Measurements from ENCODE around the gene HNRNPH2. TPM values are rescaled to one million over a fixed set of nuclear protein-coding genes. Genes with fewer than 3 reads are reported as not detected.

Gene HNRNPH2
- total RNA-seq, 1 experiment from 2014 or later: 72.9 TPM

GRCh38 chrX:101411984-101412383 lies 4.0 kb downstream of the HNRNPH2 start:
- POLR2A ChIA-PET (ENCODE audit: unreplicated experiment): no interaction called here
- Histone ChIP-seq H2AFZ (no peak overlapping the region), H3K79me2 (ENCODE audit: low read depth) (peaks cover 48% of the 10 kb centered on the region), H3K4me1 (replicated peaks; ENCODE audit: insufficient read depth) (peaks cover 20% of the 10 kb centered on the region), H3K27ac (no peak overlapping the region), H3K36me3 (ENCODE audit: low read depth) (peaks cover 6% of the 10 kb centered on the region; the same call in 1 of the 2 replicates), H3K9me3 (ENCODE audit: insufficient read depth, low read depth) (no peaks in the 10 kb centered on the region), H3K27me3 (ENCODE audit: insufficient read depth, low read depth) (no peaks in the 10 kb centered on the region), H3K4me3 (no peak overlapping the region), H3K4me2 (no peak overlapping the region), H3K9me2 (ENCODE audit: insufficient read depth) (no peaks in the 10 kb centered on the region), H4K20me1 (ENCODE audit: insufficient read depth) (peaks cover 16% of the 10 kb centered on the region), H3F3A (ENCODE audit: insufficient read depth, low read depth) (peaks cover 11% of the 10 kb centered on the region)
- TF ChIP-seq EZH2 (IDR thresholded peaks at IDR 0.05; ENCODE audit: low read depth): no peak
- TF ChIP-seq, protein P1, sequence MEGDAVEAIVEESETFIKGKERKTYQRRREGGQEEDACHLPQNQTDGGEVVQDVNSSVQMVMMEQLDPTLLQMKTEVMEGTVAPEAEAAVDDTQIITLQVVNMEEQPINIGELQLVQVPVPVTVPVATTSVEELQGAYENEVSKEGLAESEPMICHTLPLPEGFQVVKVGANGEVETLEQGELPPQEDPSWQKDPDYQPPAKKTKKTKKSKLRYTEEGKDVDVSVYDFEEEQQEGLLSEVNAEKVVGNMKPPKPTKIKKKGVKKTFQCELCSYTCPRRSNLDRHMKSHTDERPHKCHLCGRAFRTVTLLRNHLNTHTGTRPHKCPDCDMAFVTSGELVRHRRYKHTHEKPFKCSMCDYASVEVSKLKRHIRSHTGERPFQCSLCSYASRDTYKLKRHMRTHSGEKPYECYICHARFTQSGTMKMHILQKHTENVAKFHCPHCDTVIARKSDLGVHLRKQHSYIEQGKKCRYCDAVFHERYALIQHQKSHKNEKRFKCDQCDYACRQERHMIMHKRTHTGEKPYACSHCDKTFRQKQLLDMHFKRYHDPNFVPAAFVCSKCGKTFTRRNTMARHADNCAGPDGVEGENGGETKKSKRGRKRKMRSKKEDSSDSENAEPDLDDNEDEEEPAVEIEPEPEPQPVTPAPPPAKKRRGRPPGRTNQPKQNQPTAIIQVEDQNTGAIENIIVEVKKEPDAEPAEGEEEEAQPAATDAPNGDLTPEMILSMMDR (conservative IDR thresholded peaks at IDR 0.05): no peak
- BruUV-seq (replicated peaks): no TSS peak
- CTCF ChIA-PET: no interaction called here
- no peak for DNase-seq
- intact Hi-C loops (cut with micrococcal nuclease; ENCODE audit: unreplicated experiment): loop anchor here (10.0 kb wide), 1 partner anchor 673 kb away; no protein-coding TSS in a partner anchor

DNA sequence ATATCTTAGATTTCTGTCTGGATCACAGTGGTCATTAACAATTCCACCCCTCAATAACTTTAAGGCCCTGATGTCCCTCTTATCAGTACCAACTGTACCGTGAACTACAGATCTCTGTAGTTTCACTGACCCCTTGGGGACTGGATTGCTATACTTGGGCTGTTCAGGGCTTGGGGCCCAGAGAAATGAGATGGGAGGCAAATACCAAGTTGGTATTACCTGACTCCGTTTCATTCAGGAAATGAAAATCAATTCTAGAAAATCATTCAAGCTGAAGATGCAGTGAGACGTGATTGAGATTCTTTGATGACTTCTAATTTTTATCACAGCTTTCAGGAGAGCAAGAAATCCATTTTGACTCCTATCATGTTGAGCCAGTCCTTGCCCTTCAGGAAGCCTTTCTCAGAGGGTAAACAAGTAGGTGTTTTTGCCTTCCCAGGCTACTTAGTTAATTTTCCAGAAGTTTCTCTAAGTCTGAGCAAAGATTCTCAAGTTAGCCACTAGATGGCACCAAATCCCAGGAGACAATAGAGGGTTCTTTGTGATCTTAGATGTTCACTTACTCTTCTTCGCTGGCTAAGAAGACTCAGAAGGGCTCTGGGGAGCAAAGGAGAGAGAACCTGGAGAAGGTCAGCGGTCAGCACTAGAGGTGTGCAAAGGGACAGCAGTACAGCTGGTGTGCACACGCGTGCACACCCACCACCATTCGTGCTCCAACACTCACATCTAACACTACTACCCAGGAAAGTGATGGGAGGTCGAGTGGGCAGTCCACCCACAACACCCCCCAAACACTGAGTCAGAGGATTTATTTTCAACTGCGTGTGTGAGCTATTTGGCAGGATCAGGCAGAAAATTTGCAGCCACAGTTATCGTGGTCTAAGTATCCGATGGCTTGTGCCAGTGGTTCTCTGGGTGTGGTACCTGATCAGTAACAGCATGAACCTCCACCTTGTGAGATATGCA lies 7.4 kb downstream of the HNRNPH2 start:
- ChIA-PET CTCF (interaction anchor here (0.7 kb wide), 1 partner anchor 1486 kb away, joined by 19 read pairs; no protein-coding TSS in a partner anchor), POLR2A (ENCODE audit: unreplicated experiment) (no interaction called here)
- H3K79me2 ChIP-seq (ENCODE audit: low read depth): peaks cover 20% of the 10 kb centered on the region
- H3K4me3 ChIP-seq: no peak overlapping the region
- no TSS peak for BruUV-seq (replicated peaks)
- no peaks in the 10 kb centered on the region for H3K9me2 ChIP-seq (ENCODE audit: insufficient read depth)
- H3K4me2 ChIP-seq: no peak overlapping the region
- H4K20me1 ChIP-seq (ENCODE audit: insufficient read depth): peaks cover 16% of the 10 kb centered on the region; the same call in 1 of the 2 replicates
- H3F3A ChIP-seq (ENCODE audit: insufficient read depth, low read depth): peaks cover 5% of the 10 kb centered on the region
- H2AFZ ChIP-seq: no peak overlapping the region
- TF ChIP-seq EZH2 (IDR thresholded peaks at IDR 0.05; ENCODE audit: low read depth): no peak
- TF ChIP-seq, protein P1 (conservative IDR thresholded peaks at IDR 0.05): peak; percentile 79
- DNase-seq: peak in 1 of 2 experiments; percentile 16
- intact Hi-C loops (cut with micrococcal nuclease; ENCODE audit: unreplicated experiment): loop anchor here (2.0 to 10.0 kb wide), 3 partner anchors 182 to 669 kb away; no protein-coding TSS in a partner anchor
- no peaks in the 10 kb centered on the region for H3K27me3 ChIP-seq (ENCODE audit: insufficient read depth, low read depth)
- peaks cover 5% of the 10 kb centered on the region; the same call in 1 of the 2 replicates for H3K4me1 ChIP-seq (replicated peaks; ENCODE audit: insufficient read depth)
- H3K27ac ChIP-seq: no peak overlapping the region
- H3K36me3 ChIP-seq (ENCODE audit: low read depth): peaks cover 6% of the 10 kb centered on the region; the same call in 1 of the 2 replicates
- H3K9me3 ChIP-seq (ENCODE audit: insufficient read depth, low read depth): no peaks in the 10 kb centered on the region

- TF ChIP-seq, protein P1 (conservative IDR thresholded peaks at IDR 0.05): no peak
- TF ChIP-seq EZH2 (IDR thresholded peaks at IDR 0.05; ENCODE audit: low read depth): no peak
- Histone ChIP-seq H3K4me1 (replicated peaks; ENCODE audit: insufficient read depth) (no peaks in the 10 kb centered on the region), H3K27ac (no peak overlapping the region), H3F3A (ENCODE audit: insufficient read depth, low read depth) (peaks cover 5% of the 10 kb centered on the region), H3K9me2 (ENCODE audit: insufficient read depth) (no peaks in the 10 kb centered on the region), H3K27me3 (ENCODE audit: insufficient read depth, low read depth) (no peaks in the 10 kb centered on the region), H2AFZ (no peak overlapping the region), H3K4me2 (no peak overlapping the region), H4K20me1 (ENCODE audit: insufficient read depth) (peaks cover 6% of the 10 kb centered on the region; the same call in 1 of the 2 replicates), H3K9me3 (ENCODE audit: insufficient read depth, low read depth) (no peaks in the 10 kb centered on the region), H3K4me3 (no peak overlapping the region), H3K79me2 (ENCODE audit: low read depth) (peaks cover 9% of the 10 kb centered on the region), H3K36me3 (ENCODE audit: low read depth) (peaks cover 5% of the 10 kb centered on the region; the same call in 1 of the 2 replicates)
- DNase-seq: no peak
- ChIA-PET POLR2A (ENCODE audit: unreplicated experiment) (no interaction called here), CTCF (interaction anchor here (0.6 to 0.7 kb wide), 2 partner anchors 502 to 1484 kb away, joined by 3 to 19 read pairs; no protein-coding TSS in a partner anchor)
- intact Hi-C loops (cut with micrococcal nuclease; ENCODE audit: unreplicated experiment): loop anchor here (5.0 to 10.0 kb wide), 2 partner anchors 181 to 668 kb away; no protein-coding TSS in a partner anchor
- BruUV-seq (replicated peaks): no TSS peak
Observed at GRCh38 chrX:101416691-101417090, 8.7 kb downstream of the HNRNPH2 start.

All from PC-9 (cell line).